Keratinocyte (primary cell): ENCODE measurements around the gene SLC5A5. TPM values are rescaled to one million over a fixed set of nuclear protein-coding genes. Genes with fewer than 3 reads are reported as not detected.

Source experiments
- DNase-seq: peaks from one replicate; pipeline ENCODE4 v3.0.0-alpha.2; 2011; ENCODE audit warnings: low read depth, missing footprints, low spot score
- FAIRE-seq: peaks from 2 replicates; lab custom pipeline; 2011; peaks lifted over from hg19 to GRCh38; lab: Jason Lieb, UNC
- H2AFZ ChIP-seq: 2 replicates; pipeline ENCODE4 v1.6.0; 2012; ENCODE audit warnings: low read length, control low read depth, inconsistent platforms; ENCODE audit not compliant: control insufficient read depth
- H3K27ac ChIP-seq: 2 replicates; pipeline ENCODE4 v1.5.1; 2011; ENCODE audit warnings: low read length; ENCODE audit not compliant: control insufficient read depth, insufficient read depth
- H3K27me3 ChIP-seq: 3 replicates; pipeline ENCODE4 v1.6.0; 2011; ENCODE audit warnings: low read length; ENCODE audit not compliant: control insufficient read depth, insufficient read depth; ENCODE audit errors: extremely low read depth
- H3K36me3 ChIP-seq, 2 experiments: 2 replicates in 1 of 2; 3 replicates in 1 of 2; pipeline ENCODE4 v1.5.1; 2011; ENCODE audit warnings: low read length in 2 of 2, mild to moderate bottlenecking in 1 of 2; ENCODE audit not compliant: control insufficient read depth in 2 of 2, insufficient read depth in 2 of 2; ENCODE audit errors: extremely low read depth in 1 of 2
- H3K4me1 ChIP-seq: 3 replicates; pipeline ENCODE4 v1.5.1; 2011; ENCODE audit warnings: low read length; ENCODE audit not compliant: control insufficient read depth, insufficient read depth; ENCODE audit errors: extremely low read depth
- H3K4me2 ChIP-seq: 3 replicates; pipeline ENCODE4 v1.6.0; 2011; ENCODE audit warnings: low read depth, low read length; ENCODE audit not compliant: control insufficient read depth, insufficient read depth; ENCODE audit errors: extremely low read depth
- H3K4me3 ChIP-seq, 3 experiments: fragments of 200-600 bp in 1 of 3; sonication (generic) in 1 of 3; 2 replicates in 2 of 3; 3 replicates in 1 of 3; pipeline ENCODE4 v1.5.1; 2011 to 2016; ENCODE audit warnings: low read length in 3 of 3, mild to moderate bottlenecking in 3 of 3, control low read depth in 2 of 3, inconsistent platforms in 1 of 3, low read depth in 1 of 3, mixed read lengths in 1 of 3, mixed run types in 1 of 3, moderate library complexity in 1 of 3; ENCODE audit not compliant: control insufficient read depth in 2 of 3, insufficient read depth in 2 of 3; ENCODE audit errors: extremely low read depth in 1 of 3
- H3K79me2 ChIP-seq: 2 replicates; pipeline ENCODE4 v1.6.0; 2012; ENCODE audit warnings: low read length; ENCODE audit not compliant: control insufficient read depth, insufficient read depth
- H3K9ac ChIP-seq: 3 replicates; pipeline ENCODE4 v1.6.0; 2011; ENCODE audit warnings: low read length; ENCODE audit not compliant: control insufficient read depth, insufficient read depth; ENCODE audit errors: extremely low read depth
- H3K9me1 ChIP-seq: 3 replicates; pipeline ENCODE4 v1.6.0; 2011; ENCODE audit warnings: low read length; ENCODE audit not compliant: control insufficient read depth, insufficient read depth; ENCODE audit errors: extremely low read depth
- H3K9me3 ChIP-seq: 2 replicates; pipeline ENCODE4 v1.5.1; 2012; ENCODE audit warnings: low read depth, low read length; ENCODE audit not compliant: control insufficient read depth
- H4K20me1 ChIP-seq: 3 replicates; pipeline ENCODE4 v1.6.0; 2011; ENCODE audit warnings: low read length; ENCODE audit not compliant: control insufficient read depth, insufficient read depth; ENCODE audit errors: extremely low read depth
- EZH2 ChIP-seq: IDR thresholded peaks from one replicate; pipeline ENCODE4 v1.6.1; 2012; ENCODE audit warnings: inconsistent platforms, mild to moderate bottlenecking, low read length, moderate library complexity
- dilution Hi-C: fragments of 300-500 bp; cut with MboI; formaldehyde crosslinking; loops from one replicate; pipeline ENCODE4 v1.7.0; 2020; ENCODE audit warnings: low sequenced_read_pairs; ENCODE audit not compliant: extremely low pct_ligation_motif_present
- polyA plus RNA-seq, 5 experiments: library from polyadenylated mRNA; depleted of rRNA in 3 of 5; stranded (reverse) in 3 of 5; stranded (forward) in 1 of 5; unstranded in 1 of 5; fragments of >200 nt; gene quantifications; 1 replicate in 1 of 5; 2 replicates in 3 of 5; 3 replicates in 1 of 5; pipeline versions ENCODE4 v1.2.1 to v1.2.3, GENCODE V29; 2011 to 2012; ENCODE audit warnings: missing spikeins in 2 of 5, low read depth in 1 of 5, low replicate concordance in 1 of 5
- TF ChIP-seq, protein P1 (sequence below), 3 experiments: IDR thresholded peaks in 1 of 3; conservative IDR thresholded peaks in 1 of 3; optimal IDR thresholded peaks in 1 of 3; 2 replicates in 2 of 3; 3 replicates in 1 of 3; pipeline versions ENCODE3 to v1.5.1; 2011; ENCODE audit warnings: low read length in 3 of 3, mild to moderate bottlenecking in 3 of 3, moderate library complexity in 2 of 3, control low read depth in 1 of 3, inconsistent platforms in 1 of 3; ENCODE audit not compliant: insufficient read depth in 2 of 3; ENCODE audit errors: extremely low read depth in 1 of 3

SLC5A5 gene
- polyA plus RNA-seq, 1 donor (not counting 4 experiments of a cell fraction or from before 2014, with no cell fraction given) = not detected

DNA sequence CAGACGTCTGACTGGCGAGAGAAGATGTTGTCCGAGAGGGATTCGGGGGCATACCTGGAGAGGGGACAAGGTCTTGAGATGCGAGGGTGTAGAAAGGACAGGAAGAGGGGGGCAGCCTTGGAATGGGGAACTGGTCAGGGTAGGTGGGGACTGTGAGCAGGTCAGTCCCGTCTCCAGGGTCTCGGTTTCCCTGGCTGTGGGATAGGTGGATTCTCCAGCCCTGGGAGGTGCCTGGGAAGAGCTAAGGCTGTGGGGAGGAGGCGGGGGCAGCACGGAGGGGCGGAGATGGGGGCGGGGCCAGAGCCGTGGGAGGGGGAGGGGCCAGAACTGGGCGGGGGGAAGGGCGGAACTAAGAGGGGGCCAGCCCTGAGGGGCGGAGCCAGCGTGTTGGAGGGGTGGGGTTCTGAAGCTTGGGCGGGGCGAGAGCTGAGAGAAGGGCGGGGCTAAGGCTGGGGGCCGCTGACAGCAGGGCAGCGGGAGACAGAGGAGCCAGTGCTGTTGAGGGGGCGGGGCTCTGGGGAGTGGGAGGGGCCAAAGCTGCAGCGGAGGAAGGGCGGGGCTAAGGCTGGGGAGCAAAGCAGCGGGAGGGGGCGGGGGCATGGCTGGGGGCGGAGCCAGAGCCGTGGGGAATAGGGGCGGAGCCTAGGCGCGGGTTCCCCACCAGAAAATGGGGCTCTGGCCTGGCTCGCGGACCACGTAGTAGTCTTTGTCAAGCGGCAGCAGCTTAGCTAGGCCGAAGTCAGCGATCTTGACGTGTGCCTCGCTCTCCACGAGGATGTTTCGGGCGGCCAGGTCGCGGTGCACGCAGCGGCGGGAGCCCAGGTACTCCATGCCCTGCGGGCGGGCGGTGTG lies 41.0 kb upstream of the SLC5A5 start:
- TF ChIP-seq, protein P1, sequence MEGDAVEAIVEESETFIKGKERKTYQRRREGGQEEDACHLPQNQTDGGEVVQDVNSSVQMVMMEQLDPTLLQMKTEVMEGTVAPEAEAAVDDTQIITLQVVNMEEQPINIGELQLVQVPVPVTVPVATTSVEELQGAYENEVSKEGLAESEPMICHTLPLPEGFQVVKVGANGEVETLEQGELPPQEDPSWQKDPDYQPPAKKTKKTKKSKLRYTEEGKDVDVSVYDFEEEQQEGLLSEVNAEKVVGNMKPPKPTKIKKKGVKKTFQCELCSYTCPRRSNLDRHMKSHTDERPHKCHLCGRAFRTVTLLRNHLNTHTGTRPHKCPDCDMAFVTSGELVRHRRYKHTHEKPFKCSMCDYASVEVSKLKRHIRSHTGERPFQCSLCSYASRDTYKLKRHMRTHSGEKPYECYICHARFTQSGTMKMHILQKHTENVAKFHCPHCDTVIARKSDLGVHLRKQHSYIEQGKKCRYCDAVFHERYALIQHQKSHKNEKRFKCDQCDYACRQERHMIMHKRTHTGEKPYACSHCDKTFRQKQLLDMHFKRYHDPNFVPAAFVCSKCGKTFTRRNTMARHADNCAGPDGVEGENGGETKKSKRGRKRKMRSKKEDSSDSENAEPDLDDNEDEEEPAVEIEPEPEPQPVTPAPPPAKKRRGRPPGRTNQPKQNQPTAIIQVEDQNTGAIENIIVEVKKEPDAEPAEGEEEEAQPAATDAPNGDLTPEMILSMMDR (optimal IDR thresholded peaks at IDR 0.05 in 1 of 3, IDR thresholded peaks at IDR 0.05 in 1 of 3, conservative IDR thresholded peaks at IDR 0.05 in 1 of 3; ENCODE audit: extremely low read depth in 1 of 3, insufficient read depth in 2 of 3, low read length in 3 of 3) = no peak
- no peak for TF ChIP-seq EZH2
- H3K4me3 ChIP-seq = peak overlapping the region; percentile 54 to 83 (median 79)
- H3K4me2 ChIP-seq = peak overlapping the region; percentile 96
- peak overlapping the region; percentile 69 for H3K9ac ChIP-seq
- H3K27me3 ChIP-seq = peaks cover 5% of the 10 kb centered on the region
- H3K4me1 ChIP-seq = peaks cover 7% of the 10 kb centered on the region
- dilution Hi-C loops = no loop called here
- no peaks in the 10 kb centered on the region for H4K20me1 ChIP-seq
- H3K79me2 ChIP-seq = no peaks in the 10 kb centered on the region
- peak overlapping the region; percentile 98 for H2AFZ ChIP-seq
- H3K36me3 ChIP-seq = no peaks in the 10 kb centered on the region
- DNase-seq (peak; percentile 91), FAIRE-seq (no peak)
- H3K27ac ChIP-seq = peak overlapping the region; percentile 20
- no peaks in the 10 kb centered on the region for H3K9me1 ChIP-seq
- no peaks in the 10 kb centered on the region for H3K9me3 ChIP-seq

GRCh38 chr19:17831419-17831888 lies 40.3 kb upstream of the SLC5A5 start:
- Histone ChIP-seq H3K79me2 (no peaks in the 10 kb centered on the region), H3K4me1 (peaks cover 7% of the 10 kb centered on the region), H3K36me3 (no peaks in the 10 kb centered on the region), H3K4me3 (peak overlapping the region; percentile 43 to 76 (median 54)), H3K9ac (peak overlapping the region; percentile 44), H3K27me3 (peaks cover 5% of the 10 kb centered on the region), H3K4me2 (peak overlapping the region; percentile 79), H3K27ac (no peak overlapping the region), H4K20me1 (no peaks in the 10 kb centered on the region), H3K9me1 (no peaks in the 10 kb centered on the region), H2AFZ (peak overlapping the region; percentile 92), H3K9me3 (no peaks in the 10 kb centered on the region)
- TF ChIP-seq EZH2 = no peak
- TF ChIP-seq, protein P1 (optimal IDR thresholded peaks at IDR 0.05 in 1 of 3, IDR thresholded peaks at IDR 0.05 in 1 of 3, conservative IDR thresholded peaks at IDR 0.05 in 1 of 3; ENCODE audit: extremely low read depth in 1 of 3, insufficient read depth in 2 of 3, low read length in 3 of 3) = no peak
- dilution Hi-C loops = no loop called here
- FAIRE-seq (no peak), DNase-seq (no peak)
